VCaP (cell line): ENCODE data around the gene SPPL2A.

Source experiments
- H3K27ac ChIP-seq: fragments of 450-650 bp; 2 replicates; pipeline ENCODE4 v1.5.1; 2017
- TF ChIP-seq, protein P1 (sequence below): fragments of 450-650 bp; conservative IDR thresholded peaks from 2 replicates; pipeline ENCODE4 v1.5.1; 2017; ENCODE audit warnings: mild to moderate bottlenecking, moderate library complexity

Gene SPPL2A

DNA sequence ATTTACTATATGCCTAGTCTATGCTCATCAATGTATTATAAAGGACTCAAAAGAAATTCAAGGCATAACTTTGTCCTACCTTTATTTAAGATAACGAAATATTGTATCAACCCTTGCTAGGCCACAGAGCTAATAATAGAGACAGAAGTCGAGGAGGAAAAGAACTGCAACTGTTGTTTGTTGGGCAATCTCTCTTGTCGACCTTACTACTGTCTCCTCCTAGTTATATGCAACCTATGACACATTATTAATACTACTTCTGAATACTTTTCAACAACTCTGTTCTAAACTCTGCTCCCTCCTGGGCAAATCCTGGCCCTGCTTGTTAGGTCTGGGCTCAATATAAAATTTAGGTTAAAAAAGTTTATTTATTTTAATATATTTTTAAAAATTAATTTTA lies 24.6 kb downstream of the SPPL2A start:
- H3K27ac ChIP-seq = no peak overlapping the region
- TF ChIP-seq, protein P1, sequence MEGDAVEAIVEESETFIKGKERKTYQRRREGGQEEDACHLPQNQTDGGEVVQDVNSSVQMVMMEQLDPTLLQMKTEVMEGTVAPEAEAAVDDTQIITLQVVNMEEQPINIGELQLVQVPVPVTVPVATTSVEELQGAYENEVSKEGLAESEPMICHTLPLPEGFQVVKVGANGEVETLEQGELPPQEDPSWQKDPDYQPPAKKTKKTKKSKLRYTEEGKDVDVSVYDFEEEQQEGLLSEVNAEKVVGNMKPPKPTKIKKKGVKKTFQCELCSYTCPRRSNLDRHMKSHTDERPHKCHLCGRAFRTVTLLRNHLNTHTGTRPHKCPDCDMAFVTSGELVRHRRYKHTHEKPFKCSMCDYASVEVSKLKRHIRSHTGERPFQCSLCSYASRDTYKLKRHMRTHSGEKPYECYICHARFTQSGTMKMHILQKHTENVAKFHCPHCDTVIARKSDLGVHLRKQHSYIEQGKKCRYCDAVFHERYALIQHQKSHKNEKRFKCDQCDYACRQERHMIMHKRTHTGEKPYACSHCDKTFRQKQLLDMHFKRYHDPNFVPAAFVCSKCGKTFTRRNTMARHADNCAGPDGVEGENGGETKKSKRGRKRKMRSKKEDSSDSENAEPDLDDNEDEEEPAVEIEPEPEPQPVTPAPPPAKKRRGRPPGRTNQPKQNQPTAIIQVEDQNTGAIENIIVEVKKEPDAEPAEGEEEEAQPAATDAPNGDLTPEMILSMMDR = no peak

DNA sequence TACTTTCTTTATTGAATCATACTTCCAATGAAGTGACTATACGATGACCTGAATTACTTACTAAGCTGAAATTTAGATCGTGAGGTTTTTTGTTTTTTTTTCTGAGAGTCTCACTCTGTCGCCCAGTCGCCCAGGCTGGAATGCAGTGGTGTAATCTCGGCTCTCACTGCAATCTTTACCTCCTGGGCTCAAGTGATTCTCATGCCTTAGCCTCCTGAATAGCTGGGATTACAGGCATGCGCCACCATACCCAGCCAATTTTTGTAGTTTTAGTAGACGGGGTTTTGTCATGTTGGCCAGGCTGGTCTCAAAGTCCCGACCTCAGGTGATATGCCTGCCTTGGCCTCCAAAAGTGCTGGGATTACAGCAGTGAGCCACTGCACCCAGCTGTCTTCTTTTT lies 28.7 kb downstream of the SPPL2A start:
- TF ChIP-seq, protein P1 = no peak
- H3K27ac ChIP-seq = no peak overlapping the region

DNA sequence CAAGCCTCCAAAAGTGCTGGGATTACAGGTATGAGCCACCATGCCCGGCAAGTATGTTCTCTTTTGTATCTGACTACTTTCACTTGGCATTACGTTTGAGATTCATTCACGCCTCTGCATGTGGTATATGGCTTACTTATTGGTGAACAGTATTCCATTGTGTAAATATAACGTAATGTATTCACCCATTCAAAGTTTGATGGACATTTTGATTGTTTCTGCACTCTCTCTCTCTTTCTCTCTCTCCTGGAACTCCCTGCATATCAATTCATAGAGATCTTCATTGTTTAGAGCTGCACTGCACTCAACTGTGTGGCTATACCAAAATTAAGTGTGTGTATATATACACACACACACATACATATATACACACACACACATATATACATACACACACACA lies 30.4 kb downstream of the SPPL2A start:
- no peak overlapping the region for H3K27ac ChIP-seq
- TF ChIP-seq, protein P1 = no peak

DNA sequence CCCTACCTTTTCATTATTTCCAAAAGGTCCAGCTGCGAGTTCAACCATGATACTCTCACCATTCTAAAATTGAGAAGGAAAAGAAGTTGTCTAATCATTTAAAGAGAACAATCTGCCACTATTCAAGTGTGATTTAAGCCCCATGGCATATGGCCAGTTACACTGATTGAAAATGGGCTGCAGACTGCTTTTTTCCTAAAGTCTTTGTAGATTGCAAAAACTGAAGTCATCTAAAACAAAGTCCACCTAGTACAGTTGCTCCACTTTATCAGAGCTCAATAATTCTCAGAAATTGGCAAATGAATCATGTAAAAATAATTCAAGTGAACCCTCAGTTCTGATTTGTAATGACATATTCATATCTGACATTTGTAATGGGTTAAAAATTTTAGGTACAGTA lies 39.2 kb downstream of the SPPL2A start:
- TF ChIP-seq, protein P1 = no peak
- no peak overlapping the region for H3K27ac ChIP-seq

DNA sequence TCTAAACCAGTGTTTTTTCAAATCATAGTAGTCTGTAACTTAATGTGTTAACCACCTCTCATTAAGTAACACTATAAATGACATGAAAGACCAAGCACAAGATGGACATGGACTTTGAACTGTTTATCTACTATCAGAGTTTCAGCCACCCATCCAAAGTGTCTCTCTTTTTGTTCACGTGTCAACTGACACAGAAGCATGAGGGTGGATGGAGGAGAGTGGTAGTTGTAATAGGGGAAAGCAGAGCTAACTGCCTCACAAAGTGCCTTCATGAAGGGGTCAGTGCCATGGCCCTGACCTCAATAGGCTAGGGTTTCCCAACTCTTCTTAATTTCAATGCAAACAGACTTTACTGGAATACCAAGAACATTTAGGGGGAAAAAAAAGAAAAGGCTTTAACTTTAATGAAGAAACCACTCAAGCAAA lies 46.8 kb downstream of the SPPL2A start:
- H3K27ac ChIP-seq = no peak overlapping the region
- TF ChIP-seq, protein P1 = no peak

DNA sequence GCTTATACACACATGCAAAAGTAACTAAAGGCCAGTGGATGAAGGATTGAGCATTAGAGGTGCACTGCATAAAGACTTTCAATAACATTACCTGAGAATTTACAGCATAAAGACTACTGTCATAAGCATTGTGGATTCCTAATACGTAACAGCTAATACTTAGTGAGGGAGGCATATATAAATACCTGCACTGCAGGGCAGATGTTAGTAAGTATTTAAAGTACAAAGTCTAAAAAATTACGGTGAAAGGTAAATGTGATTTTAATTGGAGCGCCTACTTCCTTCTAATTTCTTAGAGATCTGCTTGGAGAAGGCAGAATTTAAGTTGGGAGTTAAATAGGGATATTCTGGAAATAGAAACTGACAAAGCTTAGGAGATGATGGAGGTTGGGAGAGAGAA lies 53.5 kb downstream of the SPPL2A start:
- H3K27ac ChIP-seq = no peak overlapping the region
- TF ChIP-seq, protein P1 = no peak

DNA sequence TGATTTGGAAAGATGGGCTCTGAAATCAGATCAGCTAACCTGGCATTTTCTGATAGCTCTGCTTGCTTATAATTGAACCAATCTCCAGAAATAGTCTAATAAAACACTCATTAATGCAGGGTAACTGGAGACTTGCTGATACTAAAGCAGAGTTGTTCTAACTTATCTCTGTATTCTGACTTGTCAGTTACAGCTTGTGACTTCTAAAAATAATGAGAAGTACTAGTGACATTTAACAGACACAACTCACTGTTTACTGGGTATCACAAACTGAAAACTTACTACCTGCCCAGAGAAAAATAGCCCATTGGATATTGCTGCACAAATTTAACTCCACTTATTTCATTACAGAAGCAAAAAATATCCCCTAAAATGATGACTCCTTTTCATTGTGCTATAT lies 54.9 kb downstream of the SPPL2A start:
- H3K27ac ChIP-seq = no peak overlapping the region
- TF ChIP-seq, protein P1 = no peak
